T-helper 2 cell treated with Interferon-gamma antibody and Interleukin-4, amounts not matched to agents 100 ng/mL and 5 ng/mL, for 36 hours (primary cell): ENCODE data around the gene ANKRD31. TPM values are rescaled to one million over a fixed set of nuclear protein-coding genes. Genes with fewer than 3 reads are reported as not detected.

Experiments used
- intact Hi-C: fragments of 100-400 bp; cut with micrococcal nuclease; formaldehyde crosslinking; loops from one replicate; pipeline ENCODE4 v1.15.1; 2023
- total RNA-seq: library from RNA; stranded (reverse); gene quantifications from 2 replicates; pipeline ENCODE4 v1.2.3, GENCODE V29; 2022

The ANKRD31 gene
- total RNA-seq, 1 donor from 2014 or later, result 0.16 TPM

- intact Hi-C loops, result no loop called here
These were observed 192.3 kb downstream of the ANKRD31 start for GRCh38 chr5:75044406-75044805.

- intact Hi-C loops, result no loop called here
These were observed 192.9 kb downstream of the ANKRD31 start for GRCh38 chr5:75043633-75044264.

GRCh38 chr5:75042522-75042921 is 194.2 kb downstream of the ANKRD31 start:
- intact Hi-C loops, result no loop called here

- intact Hi-C loops, result no loop called here
These were observed 195.7 kb downstream of the ANKRD31 start for GRCh38 chr5:75040973-75041372.

GRCh38 chr5:75037106-75037505 is 199.6 kb downstream of the ANKRD31 start:
- intact Hi-C loops, result no loop called here

- intact Hi-C loops, result no loop called here
These were observed 202.4 kb downstream of the ANKRD31 start for GRCh38 chr5:75034137-75034739.

- intact Hi-C loops, result no loop called here
These were observed 205.3 kb downstream of the ANKRD31 start for GRCh38 chr5:75031366-75031765.

- intact Hi-C loops, result no loop called here
These were observed 208.6 kb downstream of the ANKRD31 start for GRCh38 chr5:75028090-75028489.

- intact Hi-C loops, result no loop called here
These were observed 213.1 kb downstream of the ANKRD31 start for GRCh38 chr5:75023368-75024159.

- intact Hi-C loops, result no loop called here
These were observed 214.9 kb downstream of the ANKRD31 start for GRCh38 chr5:75021800-75022199.

- intact Hi-C loops, result no loop called here
These were observed 215.5 kb downstream of the ANKRD31 start for GRCh38 chr5:75021219-75021618.

GRCh38 chr5:75020016-75020656 is 216.5 kb downstream of the ANKRD31 start:
- intact Hi-C loops, result no loop called here

- intact Hi-C loops, result no loop called here
These were observed 217.7 kb downstream of the ANKRD31 start for GRCh38 chr5:75018805-75019587.

Other genes with a start within 250 kb of the ANKRD31 start
- gene GCNT4, start 184.3 kb downstream of the ANKRD31 start, total RNA-seq, result 0.27 and 0.39 TPM in 2 replicates
- gene HMGCR, start 100.3 kb upstream of the ANKRD31 start, total RNA-seq, result 57.5 and 61.0 TPM in 2 replicates